ENCODE results near the gene DCLRE1B.

- TF ChIP-seq CTCF (IDR thresholded peaks at IDR 0.05; ENCODE audit: low read depth, low read length) (no peak), EZH2phosphoT487 (IDR thresholded peaks at IDR 0.05; ENCODE audit: low read depth) (no peak)
These were observed 32.7 kb upstream of the DCLRE1B start for GRCh38 chr1:113872219-113872935.
